ENCODE data around the gene SPACDR.

- TF ChIP-seq CTCF (IDR thresholded peaks at IDR 0.05) (no peak), EZH2 (IDR thresholded peaks at IDR 0.05; ENCODE audit: borderline replicate concordance, insufficient read depth, low read depth, low read length, poor library complexity, severe bottlenecking) (no peak)
Observed at GRCh38 chr7:100496509-100496908, 32.4 kb upstream of the SPACDR start.
